Endometrial microvascular endothelial cells (primary cell): ENCODE measurements around the gene PPP6R1. TPM values are rescaled to one million over a fixed set of nuclear protein-coding genes. Genes with fewer than 3 reads are reported as not detected.

Experiments
- in situ Hi-C: cut with HindIII; loops from 2 replicates; pipeline ENCODE4 v1.10.0; 2017; ENCODE audit warnings: low sequenced_read_pairs, low pct_unique_long_range_greater_than_20kb; ENCODE audit errors: inconsistent ontology term
- total RNA-seq: library from RNA; depleted of rRNA; stranded (reverse); fragments of >200 nt; gene quantifications from one replicate; pipeline ENCODE4 v1.2.3, GENCODE V29; 2015; ENCODE audit errors: inconsistent ontology term

Gene PPP6R1
- total RNA-seq, 1 donor from 2014 or later, result 63.8 TPM

DNA sequence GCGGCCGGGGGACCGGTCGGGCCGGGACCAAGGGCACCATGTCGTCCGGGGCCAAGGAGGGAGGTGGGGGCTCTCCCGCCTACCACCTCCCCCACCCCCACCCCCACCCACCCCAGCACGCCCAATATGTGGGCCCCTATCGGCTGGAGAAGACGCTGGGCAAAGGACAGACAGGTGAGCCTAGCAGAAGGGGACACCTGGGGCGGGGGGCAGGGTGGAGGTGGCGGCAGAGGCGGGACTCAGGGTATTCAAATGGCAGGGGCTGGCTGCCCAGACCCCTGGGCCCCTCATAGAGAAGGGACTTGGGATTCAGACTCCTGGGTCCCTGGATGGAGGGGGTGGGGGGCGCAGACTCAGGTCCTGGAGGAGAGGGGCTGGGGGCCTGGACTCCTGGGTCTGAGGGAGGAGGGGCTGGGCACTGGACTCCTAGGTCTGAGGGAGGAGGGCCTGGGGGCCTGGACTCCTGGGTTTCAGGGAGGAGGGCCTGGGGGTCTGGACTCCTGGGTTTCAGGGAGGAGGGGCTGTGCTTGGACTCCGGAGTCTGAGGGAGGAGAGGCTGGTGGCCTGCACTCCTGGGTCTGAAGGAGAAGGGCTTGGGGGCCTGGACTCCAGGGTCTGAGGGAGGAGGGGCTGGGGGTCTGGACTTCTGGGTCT, 25.7 kb upstream of the PPP6R1 start:
- in situ Hi-C loops, result no loop called here

DNA sequence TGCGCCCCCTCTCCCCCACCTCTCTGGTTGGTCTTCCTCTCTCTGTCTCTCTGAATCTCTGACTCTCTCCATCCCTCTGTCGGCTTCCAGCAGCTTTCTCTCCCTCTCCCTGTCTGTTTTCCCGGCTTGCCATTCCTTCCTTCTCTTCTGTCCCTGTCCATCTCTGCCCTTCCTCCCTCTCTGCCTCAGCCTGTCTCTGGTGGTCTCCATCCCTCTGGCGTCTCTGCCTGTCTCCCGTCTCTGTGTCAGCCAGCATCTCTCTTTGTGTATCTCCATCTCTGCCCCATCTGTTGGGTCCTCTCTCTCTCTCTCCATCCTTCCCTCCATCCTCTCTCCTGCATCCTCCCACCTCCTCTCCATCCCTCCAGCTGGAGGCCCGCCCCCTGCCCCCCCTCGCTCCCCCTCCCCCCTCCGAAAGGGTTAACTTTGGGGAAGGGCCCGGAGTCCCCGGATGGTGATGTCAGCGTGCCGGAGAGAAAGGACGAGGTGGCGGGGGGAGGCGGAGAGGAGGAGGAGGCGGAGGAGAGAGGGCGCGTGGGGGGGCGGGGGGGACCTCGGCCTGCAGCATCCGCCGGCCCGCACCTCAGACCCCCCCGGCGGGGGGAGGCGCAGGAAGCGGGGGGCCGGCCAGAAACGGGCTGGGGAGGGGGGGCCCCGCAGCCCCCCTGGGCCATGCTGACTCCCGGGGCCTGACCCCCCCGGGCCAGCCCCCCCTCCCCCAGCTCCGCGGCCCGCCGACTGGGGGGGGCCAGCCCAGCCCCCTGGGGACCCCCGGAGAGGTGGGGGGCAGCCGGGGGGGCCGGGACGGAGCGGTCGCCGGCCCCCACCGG, 24.9 kb upstream of the PPP6R1 start, which contains the start of gene BRSK1:
BRSK1 (plus strand) TSS at position 450 of the 830 bp plus-strand sequence. CDS start 446 bp downstream, outside the sequence.
- in situ Hi-C loops, result no loop called here

DNA sequence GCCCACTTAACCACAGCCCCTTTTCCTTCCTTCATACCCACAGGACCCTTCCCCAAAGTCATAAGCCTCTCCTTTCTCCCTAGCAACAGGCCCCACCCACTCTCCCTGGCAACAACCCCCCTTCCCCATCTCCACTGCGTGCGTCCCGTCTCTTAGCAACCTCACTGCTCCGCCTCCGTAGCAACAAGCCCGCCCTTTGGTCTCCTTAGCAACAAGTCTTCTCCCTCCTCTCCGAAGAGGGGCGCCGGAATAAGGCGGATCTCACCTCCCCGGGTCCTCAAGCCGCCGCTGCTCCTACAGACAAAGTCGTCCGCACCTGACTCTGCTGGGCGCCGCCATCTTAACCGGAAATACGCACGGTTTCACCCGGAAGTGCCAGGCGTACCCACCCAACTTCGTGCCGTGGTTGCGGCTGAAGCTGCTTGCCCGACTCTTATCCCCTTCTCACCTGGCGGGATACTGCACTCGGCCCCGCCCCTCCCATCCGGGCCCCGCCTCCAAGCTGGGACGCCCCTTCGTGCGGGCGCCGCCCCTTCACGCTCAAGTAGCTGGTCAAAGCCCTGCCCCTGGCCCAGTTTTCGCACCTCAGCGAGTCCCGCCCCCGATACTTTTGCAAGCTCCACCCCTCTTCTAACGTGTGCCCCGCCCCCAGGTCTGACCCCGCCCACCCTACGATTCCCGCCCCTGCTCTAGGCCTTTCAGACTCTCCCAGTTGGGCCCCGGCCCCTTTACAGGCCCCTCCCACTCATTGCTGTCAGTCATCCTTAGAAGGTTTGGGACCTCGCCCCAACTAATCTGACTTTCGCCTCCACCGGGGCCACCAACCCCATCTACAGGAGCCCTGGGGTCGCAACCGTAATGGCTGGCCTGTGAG, 21.2 kb upstream of the PPP6R1 start, which contains the start of gene HSPBP1:
HSPBP1 (minus strand) TSS at position 341 of the 874 bp plus-strand sequence. CDS start 502 bp downstream, outside the sequence.
- in situ Hi-C loops, result no loop called here

DNA sequence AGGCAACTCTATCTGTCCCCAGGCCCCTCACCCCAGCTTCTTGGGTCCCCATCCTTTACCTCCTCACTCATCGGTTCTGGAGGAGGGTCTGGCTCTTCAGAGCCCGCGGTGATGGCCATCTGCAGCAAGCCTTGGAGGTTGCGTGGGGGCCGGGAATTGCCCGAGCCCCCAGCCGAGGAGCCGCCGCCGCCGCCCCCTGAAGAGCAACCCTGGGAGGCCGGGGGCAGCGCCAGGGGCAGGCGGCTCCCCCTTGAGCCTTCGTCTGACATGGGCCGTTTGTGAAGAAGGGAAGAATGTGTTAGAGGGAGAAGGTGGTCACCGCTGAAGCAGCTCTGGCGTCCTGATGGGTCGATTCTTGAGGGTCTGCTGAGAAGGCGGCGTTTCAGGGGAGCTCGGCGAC, 20.5 kb upstream of the PPP6R1 start:
- in situ Hi-C loops, result no loop called here

DNA sequence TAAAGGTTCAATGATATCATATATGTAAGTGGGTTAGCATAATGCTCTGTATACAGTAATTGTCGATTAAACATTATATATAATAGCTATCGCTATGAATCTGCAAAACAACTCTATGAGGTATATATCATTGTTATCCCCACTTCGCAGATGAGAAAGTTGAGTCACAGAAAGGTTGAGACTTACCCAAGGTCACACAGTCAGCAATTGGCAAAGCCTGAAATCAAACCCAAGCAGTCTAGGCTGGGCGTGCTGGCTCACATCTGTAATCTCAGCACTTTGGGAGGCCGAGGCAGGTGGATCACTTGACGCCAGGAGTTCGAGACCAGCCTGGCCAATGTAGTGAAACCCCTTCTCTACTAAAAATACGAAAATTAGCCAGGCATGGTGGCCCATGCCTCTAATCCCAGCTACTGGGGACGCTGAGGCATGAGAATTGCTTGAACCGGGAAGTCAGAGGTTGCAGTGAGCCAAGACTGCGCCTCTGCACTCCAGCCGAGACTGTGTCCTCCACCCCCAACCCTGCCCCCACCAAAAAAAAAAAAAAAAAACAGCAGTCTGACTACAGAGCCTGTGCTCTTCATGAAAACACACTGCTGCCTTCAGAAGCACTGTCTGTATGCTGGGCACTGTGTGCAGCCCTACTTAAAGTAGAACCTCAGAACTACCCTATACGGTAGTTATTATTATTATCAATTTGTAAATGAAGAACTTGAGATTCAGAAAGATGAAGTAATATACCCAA, 19.7 kb upstream of the PPP6R1 start:
- in situ Hi-C loops, result no loop called here

DNA sequence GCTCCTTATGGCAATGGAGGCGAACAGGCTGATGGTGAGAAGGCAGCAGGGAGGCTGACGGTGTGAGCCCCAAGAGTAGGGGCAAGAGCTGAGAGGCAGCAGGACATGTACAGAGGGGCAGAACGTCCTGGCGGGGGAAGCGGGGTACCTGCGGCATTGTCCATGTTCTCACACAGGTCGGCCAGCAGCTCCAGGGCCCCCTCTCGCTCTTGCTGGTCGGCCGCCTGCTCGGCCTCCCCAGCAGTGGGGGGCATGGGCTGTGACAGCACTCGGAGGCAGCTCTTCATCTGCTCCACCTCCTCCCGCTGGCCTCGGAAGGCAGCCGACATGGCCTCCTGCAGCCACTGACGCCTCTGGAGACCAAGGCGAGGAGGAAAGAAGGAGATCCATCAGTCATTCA, 18.7 kb upstream of the PPP6R1 start:
- in situ Hi-C loops, result no loop called here

DNA sequence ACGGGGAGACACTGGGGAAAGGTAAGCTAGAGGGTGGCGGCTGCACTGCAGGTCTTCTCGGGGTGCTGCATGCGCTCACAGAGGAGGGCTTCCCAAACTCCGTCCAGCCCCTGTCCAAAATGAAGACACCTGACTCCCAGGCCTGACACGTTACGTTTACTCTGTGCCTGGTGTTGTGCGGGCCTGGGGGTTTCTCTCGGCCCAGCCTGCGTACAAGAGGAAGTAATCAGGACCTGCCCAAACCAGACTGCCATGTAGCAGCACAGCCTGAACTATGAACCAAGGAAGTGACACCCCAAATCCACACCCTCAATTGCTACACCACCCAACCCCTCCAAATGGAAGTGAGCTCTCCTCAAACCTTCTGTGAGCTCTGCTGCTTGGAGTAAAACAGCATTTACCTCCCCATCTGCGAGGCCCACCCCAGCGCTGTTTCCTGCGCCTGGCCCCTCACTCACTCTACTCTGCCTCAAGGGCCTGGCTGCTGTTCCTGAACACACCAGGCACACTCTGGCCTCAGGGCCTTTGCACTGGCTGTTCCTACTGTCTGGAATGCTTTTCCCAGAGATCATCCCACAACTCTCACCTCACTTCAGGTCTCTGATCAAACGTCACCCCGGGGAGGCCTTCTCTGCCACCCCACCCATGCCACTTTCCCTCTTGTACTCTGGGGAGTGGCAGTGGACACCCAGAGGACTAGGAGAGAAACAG, 18.1 kb upstream of the PPP6R1 start:
- in situ Hi-C loops, result no loop called here

DNA sequence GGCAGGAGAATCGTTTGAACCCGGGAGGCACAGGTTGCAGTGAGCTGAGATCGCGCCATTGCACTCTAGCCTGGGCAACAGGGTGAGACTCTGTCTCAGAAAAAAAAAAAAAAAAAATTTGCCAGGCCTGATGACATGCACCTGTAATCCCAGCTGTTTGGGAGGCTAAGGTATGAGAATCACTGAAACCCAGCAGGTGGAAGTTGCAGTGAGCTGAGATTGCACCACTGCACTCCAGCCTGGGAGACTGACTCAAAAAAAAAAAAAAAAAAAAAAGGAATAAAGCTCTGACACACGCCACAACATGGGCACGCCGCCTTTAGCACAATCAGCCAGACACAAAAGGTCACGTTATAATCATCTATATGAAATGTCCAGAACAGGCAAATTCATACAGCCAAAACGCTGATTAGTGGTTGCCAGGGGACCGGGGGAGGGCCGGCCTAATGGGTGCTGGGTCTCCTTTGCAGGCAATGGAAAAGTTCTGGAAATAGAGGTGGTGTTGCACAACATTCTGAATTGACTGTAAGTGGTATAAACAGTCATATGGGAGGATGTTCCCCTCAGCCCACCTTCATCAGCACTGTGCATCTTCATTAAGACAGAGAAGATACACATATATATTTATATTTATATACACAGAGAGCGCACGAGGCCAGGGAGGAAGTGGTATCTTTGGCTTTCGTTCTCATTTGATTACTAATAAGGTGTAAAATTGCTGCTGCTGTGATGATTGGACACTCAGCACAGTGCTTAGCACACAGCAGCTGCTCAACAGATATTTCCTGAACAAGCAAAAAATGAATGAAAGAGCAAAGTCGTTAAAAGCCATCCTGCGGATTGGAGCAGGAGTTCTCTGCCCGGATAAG, 17.3 kb upstream of the PPP6R1 start:
- in situ Hi-C loops, result no loop called here

DNA sequence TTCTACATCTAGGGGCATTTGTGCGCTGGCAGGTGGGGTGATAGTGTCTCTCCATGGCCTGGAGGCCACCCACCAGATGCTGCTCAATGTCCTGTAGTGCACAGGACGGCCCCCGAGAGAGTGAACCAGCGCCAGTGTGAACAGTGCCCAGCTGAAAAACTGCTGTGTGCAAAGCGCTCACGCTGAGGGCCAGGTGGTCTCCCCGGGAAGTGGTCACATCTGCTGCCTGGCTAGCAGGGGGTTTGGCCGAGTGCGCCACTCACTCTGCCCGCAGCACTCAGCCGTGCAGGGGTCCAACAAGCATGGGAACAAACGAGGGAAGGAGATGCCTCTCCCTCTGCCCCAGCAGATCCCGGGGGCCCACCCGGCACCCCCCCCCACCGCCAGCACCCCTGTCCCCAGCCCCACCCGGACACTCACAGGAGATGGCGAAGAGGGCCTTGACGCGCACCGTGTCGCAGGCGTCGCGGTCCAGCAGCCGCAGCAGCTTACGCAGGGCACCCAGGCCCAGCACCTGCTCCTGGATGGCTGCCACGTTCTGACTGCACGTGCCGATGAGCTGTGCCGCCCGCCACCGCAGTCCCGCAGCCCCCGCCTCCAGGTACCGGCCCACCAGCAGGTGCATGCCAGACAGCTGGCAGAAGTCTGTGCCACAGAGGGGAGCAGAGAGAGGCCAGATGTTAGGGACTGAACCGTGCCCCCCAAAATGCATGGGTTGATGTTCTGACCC, 15.3 kb upstream of the PPP6R1 start:
- in situ Hi-C loops, result no loop called here

DNA sequence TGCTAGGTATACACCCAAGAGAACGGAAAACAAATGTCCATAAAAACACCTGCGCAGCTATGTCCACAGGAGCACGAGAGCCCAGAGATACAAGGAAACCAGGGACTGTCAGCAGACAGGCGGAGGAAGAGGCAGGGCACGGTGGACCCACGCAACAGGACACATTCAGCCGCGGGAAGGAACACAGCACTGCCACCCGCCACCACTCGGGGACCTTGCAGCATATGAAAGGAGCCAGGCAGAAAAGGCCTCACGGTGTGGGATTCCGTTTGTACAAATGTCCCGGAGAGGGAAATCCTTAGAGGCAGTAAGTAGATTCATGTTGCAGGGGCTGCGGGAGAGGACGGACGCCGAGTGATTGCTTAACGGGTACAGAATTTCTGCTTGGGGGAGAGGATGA, 13.3 kb upstream of the PPP6R1 start:
- in situ Hi-C loops, result no loop called here

DNA sequence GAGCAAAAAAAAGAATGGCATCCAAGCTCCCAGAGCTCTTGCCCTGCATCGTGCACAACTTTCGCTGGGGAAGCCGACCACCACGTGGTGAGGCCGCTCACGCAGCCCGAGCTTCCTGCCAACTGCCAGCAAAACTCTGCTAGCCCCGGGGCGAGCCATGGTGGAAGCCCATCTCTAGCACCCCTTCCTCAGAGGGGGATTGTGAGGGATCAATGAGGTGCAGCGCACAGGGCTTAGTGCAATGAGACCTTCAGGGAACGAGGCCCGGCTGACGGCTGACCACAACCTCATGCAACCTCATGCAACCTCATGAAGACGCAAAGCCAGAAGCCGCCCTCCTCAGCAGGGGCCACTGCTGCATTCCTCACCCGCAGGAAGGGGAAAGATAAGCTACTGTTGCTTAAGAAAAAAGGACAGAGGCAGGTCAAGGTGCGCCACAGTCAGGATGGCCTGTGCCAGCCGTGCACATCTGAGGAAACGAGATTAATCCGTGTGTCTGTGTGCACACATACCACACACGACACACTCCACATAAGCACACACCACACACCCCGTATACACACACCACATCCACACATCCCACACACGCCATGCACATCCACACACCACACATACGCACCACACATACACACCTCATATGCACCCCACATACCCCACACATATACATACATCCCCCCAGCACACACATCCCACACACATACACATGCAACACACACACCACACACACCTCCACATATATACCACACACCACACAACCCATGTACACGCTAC, 11.5 kb upstream of the PPP6R1 start:
- in situ Hi-C loops, result no loop called here

DNA sequence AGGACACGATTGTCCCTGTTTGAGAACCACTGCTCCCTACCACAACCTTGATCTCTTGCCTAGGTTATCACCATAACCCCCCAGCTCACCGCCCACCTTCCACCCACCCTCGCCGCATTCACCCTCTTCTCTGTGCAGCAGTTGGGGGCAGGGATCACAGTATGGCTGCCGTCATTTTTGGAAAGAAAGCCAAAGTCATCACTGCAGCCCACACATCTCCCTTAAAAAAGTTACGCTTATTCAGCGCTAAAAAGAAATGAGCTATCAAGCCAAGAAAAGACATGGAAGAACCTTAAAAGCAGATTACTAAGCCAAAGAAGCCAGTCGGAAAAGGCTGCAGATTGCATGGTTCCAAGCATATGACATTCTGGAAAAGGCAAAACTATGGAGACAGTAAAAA, 10.5 kb upstream of the PPP6R1 start:
- in situ Hi-C loops, result no loop called here

DNA sequence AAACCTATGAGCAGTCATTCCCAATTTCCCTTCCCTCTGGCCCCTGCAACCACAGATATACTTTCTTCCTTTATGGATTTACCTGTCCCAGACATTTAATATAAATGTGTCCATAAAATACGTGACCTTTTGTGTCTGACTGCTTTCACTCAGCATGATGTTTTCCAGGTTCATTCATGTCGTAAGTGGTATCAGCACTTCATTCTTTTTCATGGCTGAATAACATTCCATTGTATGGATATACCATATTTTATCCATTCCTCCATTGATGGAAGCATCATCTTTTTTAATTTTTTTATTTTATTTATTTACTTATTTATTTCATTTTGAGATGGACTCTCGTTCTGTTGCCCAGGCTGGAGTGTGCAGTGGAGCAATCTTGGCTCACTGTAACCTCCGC, 8.0 kb upstream of the PPP6R1 start:
- in situ Hi-C loops, result no loop called here

DNA sequence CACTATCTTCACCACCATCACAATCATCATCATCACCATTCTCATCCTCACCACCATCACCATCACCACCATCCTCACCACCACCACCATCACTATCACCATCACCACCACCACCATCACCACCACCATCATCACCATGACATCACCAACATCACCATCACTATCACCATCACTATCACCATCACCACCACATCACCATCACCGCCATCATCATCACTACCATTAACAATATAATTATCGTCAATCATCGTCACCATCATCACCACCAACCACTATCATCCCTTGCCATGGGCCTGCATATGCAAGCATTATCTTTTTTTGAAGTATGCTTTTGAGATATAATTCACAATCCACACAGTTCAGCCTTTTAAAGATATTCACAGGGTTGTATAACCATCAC, 7.6 kb upstream of the PPP6R1 start:
- in situ Hi-C loops, result no loop called here

DNA sequence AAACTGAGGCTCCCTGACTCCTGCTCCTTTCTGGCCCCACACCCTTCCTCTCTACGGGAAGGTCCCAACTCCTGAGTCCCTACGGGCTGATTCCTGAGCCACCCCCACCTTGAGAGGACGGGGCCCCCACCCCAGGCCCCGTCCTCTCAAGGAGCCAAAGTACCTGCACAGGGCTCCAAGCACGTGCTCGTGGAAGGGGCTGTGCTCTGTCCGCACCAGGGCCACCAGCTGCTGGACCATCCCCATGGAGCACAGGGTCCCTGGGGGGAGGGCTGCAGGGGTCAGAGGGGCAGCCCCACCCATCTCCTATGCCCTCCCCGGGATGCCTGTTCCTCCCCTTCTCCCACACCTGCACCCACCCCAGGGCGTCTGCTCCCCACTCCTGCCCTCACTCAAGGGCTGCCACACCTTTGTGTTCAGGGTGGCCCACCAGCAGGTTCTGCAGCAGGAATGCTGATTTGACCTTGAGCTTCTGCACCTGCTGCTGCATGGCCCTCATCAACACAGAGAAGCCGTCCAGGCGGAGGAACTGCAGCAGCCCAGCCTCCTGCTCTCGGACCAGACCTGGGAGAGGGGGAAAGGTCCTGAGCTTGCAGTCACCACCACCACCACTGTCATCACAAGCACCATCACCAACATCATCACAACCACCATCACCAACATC, 7.0 kb upstream of the PPP6R1 start:
- in situ Hi-C loops, result no loop called here
